ENCODE measurements around the gene SMYD3. TPM values are rescaled to one million over a fixed set of nuclear protein-coding genes. Genes with fewer than 3 reads are reported as not detected.

SMYD3 gene
- total RNA-seq, 1 experiment from 2014 or later, result 35.1 TPM

DNA sequence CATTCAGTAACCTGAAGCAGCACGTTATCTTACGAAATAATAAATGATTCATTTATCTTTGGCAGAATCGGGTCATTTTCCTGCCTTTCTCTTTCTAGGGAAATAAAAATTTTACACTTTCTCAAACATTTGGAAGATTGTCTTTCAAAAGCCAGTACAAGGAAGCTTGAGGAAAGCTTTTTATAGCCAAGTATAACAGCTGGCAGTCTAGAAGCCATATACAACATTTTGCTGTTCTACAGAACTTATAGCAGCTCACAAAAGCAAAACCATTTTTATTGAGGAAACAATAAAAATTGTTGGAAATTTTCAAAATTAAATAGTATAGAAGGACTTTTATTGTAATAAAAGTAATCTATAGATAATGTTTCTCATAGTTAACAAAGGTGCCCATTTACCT lies 448.6 kb downstream of the SMYD3 start:
- no peaks in the 10 kb centered on the region for H3K27me3 Mint-ChIP-seq (ENCODE audit: unreplicated experiment)
- H3K4me1 Mint-ChIP-seq (ENCODE audit: low read depth, unreplicated experiment), result no peaks in the 10 kb centered on the region
- intact Hi-C loops (cut with micrococcal nuclease; ENCODE audit: unreplicated experiment), result no loop called here
- H3K9me3 Mint-ChIP-seq (ENCODE audit: low read depth, unreplicated experiment), result no peaks in the 10 kb centered on the region
- no peak for DNase-seq
- no peak overlapping the region for H3K4me3 Mint-ChIP-seq (ENCODE audit: low read depth, unreplicated experiment)
- CTCF ChIA-PET, result interaction anchor here (0.8 kb wide), 1 partner anchor 9 kb away, joined by 3 read pairs; no protein-coding TSS in a partner anchor
- TF ChIP-seq, protein P1, sequence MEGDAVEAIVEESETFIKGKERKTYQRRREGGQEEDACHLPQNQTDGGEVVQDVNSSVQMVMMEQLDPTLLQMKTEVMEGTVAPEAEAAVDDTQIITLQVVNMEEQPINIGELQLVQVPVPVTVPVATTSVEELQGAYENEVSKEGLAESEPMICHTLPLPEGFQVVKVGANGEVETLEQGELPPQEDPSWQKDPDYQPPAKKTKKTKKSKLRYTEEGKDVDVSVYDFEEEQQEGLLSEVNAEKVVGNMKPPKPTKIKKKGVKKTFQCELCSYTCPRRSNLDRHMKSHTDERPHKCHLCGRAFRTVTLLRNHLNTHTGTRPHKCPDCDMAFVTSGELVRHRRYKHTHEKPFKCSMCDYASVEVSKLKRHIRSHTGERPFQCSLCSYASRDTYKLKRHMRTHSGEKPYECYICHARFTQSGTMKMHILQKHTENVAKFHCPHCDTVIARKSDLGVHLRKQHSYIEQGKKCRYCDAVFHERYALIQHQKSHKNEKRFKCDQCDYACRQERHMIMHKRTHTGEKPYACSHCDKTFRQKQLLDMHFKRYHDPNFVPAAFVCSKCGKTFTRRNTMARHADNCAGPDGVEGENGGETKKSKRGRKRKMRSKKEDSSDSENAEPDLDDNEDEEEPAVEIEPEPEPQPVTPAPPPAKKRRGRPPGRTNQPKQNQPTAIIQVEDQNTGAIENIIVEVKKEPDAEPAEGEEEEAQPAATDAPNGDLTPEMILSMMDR (IDR thresholded peaks at IDR 0.05; ENCODE audit: unreplicated experiment), result no peak
- H3K27ac Mint-ChIP-seq (ENCODE audit: unreplicated experiment), result no peak overlapping the region
- H3K36me3 Mint-ChIP-seq (ENCODE audit: insufficient read depth, unreplicated experiment), result no peaks in the 10 kb centered on the region
- BruUV-seq (replicated peaks), result no TSS peak

DNA sequence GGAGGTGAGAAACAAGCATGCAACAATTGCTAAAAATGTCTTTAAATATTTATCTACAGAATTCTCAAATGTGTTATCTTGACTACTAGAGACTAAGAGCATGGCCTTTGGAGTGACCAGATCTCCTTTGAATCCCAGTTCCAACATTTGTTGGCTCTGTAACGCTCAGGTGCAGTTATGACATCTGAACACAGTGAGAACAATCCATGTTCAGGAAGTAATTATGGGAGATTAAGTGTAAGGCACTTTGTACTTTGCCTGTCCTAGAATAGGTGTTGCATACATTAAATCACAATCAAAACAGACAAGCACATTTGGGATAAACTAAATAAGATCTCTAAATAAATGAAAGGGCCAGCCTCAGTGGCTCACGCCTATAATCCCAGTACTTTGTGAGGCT lies 454.5 kb downstream of the SMYD3 start:
- H3K9me3 Mint-ChIP-seq (ENCODE audit: low read depth, unreplicated experiment), result no peaks in the 10 kb centered on the region
- H3K36me3 Mint-ChIP-seq (ENCODE audit: insufficient read depth, unreplicated experiment), result peaks cover 5% of the 10 kb centered on the region
- no peak overlapping the region for H3K4me3 Mint-ChIP-seq (ENCODE audit: low read depth, unreplicated experiment)
- DNase-seq, result no peak
- CTCF ChIA-PET, result no interaction called here
- intact Hi-C loops (cut with micrococcal nuclease; ENCODE audit: unreplicated experiment), result no loop called here
- no TSS peak for BruUV-seq (replicated peaks)
- TF ChIP-seq, protein P1 (IDR thresholded peaks at IDR 0.05; ENCODE audit: unreplicated experiment), result no peak
- H3K27me3 Mint-ChIP-seq (ENCODE audit: unreplicated experiment), result no peaks in the 10 kb centered on the region
- H3K4me1 Mint-ChIP-seq (ENCODE audit: low read depth, unreplicated experiment), result no peaks in the 10 kb centered on the region
- no peak overlapping the region for H3K27ac Mint-ChIP-seq (ENCODE audit: unreplicated experiment)

DNA sequence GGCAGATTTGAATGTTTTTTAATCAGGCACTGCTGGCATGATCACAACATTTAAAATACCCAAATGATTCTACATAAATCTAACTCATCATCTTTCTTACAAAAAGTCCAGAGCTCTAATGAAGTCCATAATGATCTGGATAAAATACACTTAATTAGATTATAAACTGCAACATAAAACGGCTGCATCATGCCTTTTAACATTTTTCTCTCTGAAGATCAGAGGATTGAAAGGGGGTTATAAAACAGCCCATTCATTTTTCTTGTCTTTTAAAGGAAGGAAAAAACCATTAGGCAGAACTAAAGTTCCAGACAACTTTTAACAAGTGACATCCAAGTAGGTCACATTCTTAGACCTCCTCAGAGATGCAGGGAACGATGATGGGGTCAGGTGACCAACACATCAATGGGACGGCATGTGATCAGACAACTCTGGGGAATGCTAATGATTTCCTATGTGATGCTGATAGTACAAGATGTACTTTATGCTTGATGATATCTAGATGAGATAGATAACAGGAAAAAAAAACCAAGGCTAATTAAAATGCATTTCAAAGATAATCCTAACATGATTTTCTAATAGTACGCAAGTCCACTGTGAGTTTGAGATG lies 455.1 kb downstream of the SMYD3 start:
- BruUV-seq (replicated peaks), result no TSS peak
- CTCF ChIA-PET, result no interaction called here
- intact Hi-C loops (cut with micrococcal nuclease; ENCODE audit: unreplicated experiment), result no loop called here
- Mint-ChIP-seq H3K27me3 (ENCODE audit: unreplicated experiment) (no peaks in the 10 kb centered on the region), H3K36me3 (ENCODE audit: insufficient read depth, unreplicated experiment) (peaks cover 5% of the 10 kb centered on the region), H3K4me1 (ENCODE audit: low read depth, unreplicated experiment) (no peaks in the 10 kb centered on the region), H3K9me3 (ENCODE audit: low read depth, unreplicated experiment) (no peaks in the 10 kb centered on the region), H3K27ac (ENCODE audit: unreplicated experiment) (no peak overlapping the region), H3K4me3 (ENCODE audit: low read depth, unreplicated experiment) (no peak overlapping the region)
- DNase-seq, result no peak
- TF ChIP-seq, protein P1 (IDR thresholded peaks at IDR 0.05; ENCODE audit: unreplicated experiment), result no peak

DNA sequence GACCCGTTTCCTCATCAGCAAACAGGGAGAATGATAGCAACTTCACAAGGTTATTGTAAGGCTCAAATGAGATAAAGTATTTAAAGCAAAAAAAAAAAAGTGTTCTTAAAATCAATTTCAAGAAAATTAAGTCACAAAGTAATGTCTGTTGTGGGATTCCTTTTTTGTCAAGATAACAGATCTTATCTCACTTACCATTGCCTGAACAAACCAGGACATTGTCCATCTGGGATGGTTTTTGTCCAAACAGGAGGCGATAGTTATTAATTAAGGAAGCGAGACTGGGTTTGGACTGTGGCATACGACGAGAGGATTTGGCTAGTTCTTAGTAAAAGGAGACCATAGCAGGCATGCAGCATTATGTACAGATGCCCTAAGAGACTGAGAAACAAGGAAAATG lies 458.4 kb downstream of the SMYD3 start:
- H3K4me1 Mint-ChIP-seq (ENCODE audit: low read depth, unreplicated experiment), result no peaks in the 10 kb centered on the region
- H3K27me3 Mint-ChIP-seq (ENCODE audit: unreplicated experiment), result no peaks in the 10 kb centered on the region
- BruUV-seq (replicated peaks), result no TSS peak
- H3K36me3 Mint-ChIP-seq (ENCODE audit: insufficient read depth, unreplicated experiment), result peaks cover 5% of the 10 kb centered on the region
- CTCF ChIA-PET, result no interaction called here
- no peaks in the 10 kb centered on the region for H3K9me3 Mint-ChIP-seq (ENCODE audit: low read depth, unreplicated experiment)
- no peak overlapping the region for H3K27ac Mint-ChIP-seq (ENCODE audit: unreplicated experiment)
- intact Hi-C loops (cut with micrococcal nuclease; ENCODE audit: unreplicated experiment), result no loop called here
- no peak overlapping the region for H3K4me3 Mint-ChIP-seq (ENCODE audit: low read depth, unreplicated experiment)
- TF ChIP-seq, protein P1 (IDR thresholded peaks at IDR 0.05; ENCODE audit: unreplicated experiment), result no peak
- DNase-seq, result no peak
